K562 (cell line): ENCODE measurements around the gene ROM1. TPM values are rescaled to one million over a fixed set of nuclear protein-coding genes. Genes with fewer than 3 reads are reported as not detected.

Source experiments
- DACH1 ChIP-seq: fragments of 450-650 bp; IDR thresholded peaks from 2 replicates; pipeline ENCODE4 v1.6.1; 2018; ENCODE audit not compliant: partially characterized antibody
- MEF2A ChIP-seq: IDR thresholded peaks from 2 replicates; pipeline ENCODE4 v1.6.1; 2011; ENCODE audit warnings: low read depth, mild to moderate bottlenecking, low read length, moderate library complexity; ENCODE audit not compliant: control insufficient read depth
- NFYB ChIP-seq: IDR thresholded peaks from 2 replicates; pipeline ENCODE4 v1.6.1; 2011; ENCODE audit warnings: mild to moderate bottlenecking, moderate library complexity; ENCODE audit not compliant: insufficient read length; ENCODE audit errors: extremely low read depth
- POLR2H ChIP-seq: IDR thresholded peaks from 2 replicates; pipeline ENCODE4 v1.6.1; 2016; ENCODE audit warnings: missing genetic modification characterization, low read depth, mild to moderate bottlenecking, control low read depth, missing compliant biosample characterization, moderate library complexity
- RBBP5 ChIP-seq: fragments of 200-600 bp; sonication (generic); IDR thresholded peaks from 2 replicates; pipeline ENCODE4 v1.6.1; 2012; ENCODE audit warnings: borderline replicate concordance, mild to moderate bottlenecking, low read length, control low read depth, inconsistent platforms; ENCODE audit not compliant: insufficient read depth, poor library complexity, severe bottlenecking
- RBM39 ChIP-seq: fragments of 200-400 bp; formaldehyde crosslinking; optimal IDR thresholded peaks from 2 replicates; pipeline ENCODE3; 2018; ENCODE audit warnings: low read depth, low read length
- SMARCC2 ChIP-seq: fragments of 450-650 bp; IDR thresholded peaks from 2 replicates; pipeline ENCODE4 v1.6.1; 2017; ENCODE audit warnings: antibody characterized with exemption, moderate library complexity, mild to moderate bottlenecking, low read depth
- SRSF1 ChIP-seq: fragments of 200-400 bp; formaldehyde crosslinking; IDR thresholded peaks from 2 replicates; pipeline ENCODE4 v1.6.1; 2017; ENCODE audit warnings: mild to moderate bottlenecking, low read depth, low read length, moderate library complexity
- ZBTB8A ChIP-seq: fragments of 450-650 bp; IDR thresholded peaks from 2 replicates; pipeline ENCODE4 v1.6.1; 2018; ENCODE audit warnings: mild to moderate bottlenecking, moderate library complexity; ENCODE audit not compliant: partially characterized antibody
- ZNF232 ChIP-seq: sonication (generic); formaldehyde crosslinking; IDR thresholded peaks from 2 replicates; pipeline ENCODE4 v1.8.0; 2022; ENCODE audit warnings: mild to moderate bottlenecking, missing genetic modification reagents
- polyA plus RNA-seq, 8 experiments: library from polyadenylated mRNA; depleted of rRNA in 4 of 8; stranded (reverse) in 5 of 8; unstranded in 3 of 8; fragments of >200 nt; fragmentation: Nextera tagmentation in 2 of 8; fragmentation: Illumina TruSeq in 1 of 8; extraction: Ambion mirVana in 2 of 8; extraction: Trizol in 1 of 8; gene quantifications; 2 replicates each; pipeline versions ENCODE4 v1.2.1 to v1.2.3, GENCODE V29; 2011 to 2014; ENCODE audit warnings: inconsistent platforms in 1 of 8, missing spikeins in 1 of 8
- total RNA-seq, 7 experiments: library from RNA; depleted of rRNA in 6 of 7; stranded (reverse); fragments of >200 nt in 6 of 7; fragmentation: Illumina TruSeq in 2 of 7; extraction: Trizol in 2 of 7; gene quantifications; 2 replicates each; pipeline versions ENCODE4 v1.2.1 to v1.2.3, GENCODE V29; 2011 to 2021; ENCODE audit warnings: low replicate concordance in 1 of 7
- TF ChIP-seq, protein P1 (sequence below): fragments of 250-450 bp; sonication (Bioruptor Pico); IDR thresholded peaks from 2 replicates; pipeline ENCODE4 v1.8.0; 2022; ENCODE audit warnings: inconsistent platforms, mild to moderate bottlenecking, moderate library complexity, borderline replicate concordance
- TF ChIP-seq, protein P2 (sequence below): sonication (generic); formaldehyde crosslinking; IDR thresholded peaks from 2 replicates; pipeline ENCODE4 v1.8.0; 2022; ENCODE audit warnings: mild to moderate bottlenecking, low read depth, missing genetic modification reagents
- TF ChIP-seq, protein P3 (sequence below): fragments of 250-450 bp; sonication (Bioruptor Pico); IDR thresholded peaks from 2 replicates; pipeline ENCODE4 v1.8.0; 2021; ENCODE audit warnings: borderline replicate concordance, mild to moderate bottlenecking, moderate library complexity; ENCODE audit not compliant: poor library complexity, severe bottlenecking
- TF ChIP-seq, protein P4 (sequence below): IDR thresholded peaks from 2 replicates; pipeline ENCODE4 v1.6.1; 2012; ENCODE audit warnings: low read depth, low read length, improper control_type of control experiment, borderline replicate concordance
- TF ChIP-seq, protein P5 (sequence below): fragments of 450-650 bp; IDR thresholded peaks from 2 replicates; pipeline ENCODE4 v1.6.1; 2017; ENCODE audit warnings: antibody characterized with exemption

The ROM1 gene
- total and polyA plus RNA-seq, 9 of the 15 experiments (the other 6 are each of a cell fraction or from before 2014, with no cell fraction given), result 0.75 to 4.0 (median 2.6) TPM

DNA sequence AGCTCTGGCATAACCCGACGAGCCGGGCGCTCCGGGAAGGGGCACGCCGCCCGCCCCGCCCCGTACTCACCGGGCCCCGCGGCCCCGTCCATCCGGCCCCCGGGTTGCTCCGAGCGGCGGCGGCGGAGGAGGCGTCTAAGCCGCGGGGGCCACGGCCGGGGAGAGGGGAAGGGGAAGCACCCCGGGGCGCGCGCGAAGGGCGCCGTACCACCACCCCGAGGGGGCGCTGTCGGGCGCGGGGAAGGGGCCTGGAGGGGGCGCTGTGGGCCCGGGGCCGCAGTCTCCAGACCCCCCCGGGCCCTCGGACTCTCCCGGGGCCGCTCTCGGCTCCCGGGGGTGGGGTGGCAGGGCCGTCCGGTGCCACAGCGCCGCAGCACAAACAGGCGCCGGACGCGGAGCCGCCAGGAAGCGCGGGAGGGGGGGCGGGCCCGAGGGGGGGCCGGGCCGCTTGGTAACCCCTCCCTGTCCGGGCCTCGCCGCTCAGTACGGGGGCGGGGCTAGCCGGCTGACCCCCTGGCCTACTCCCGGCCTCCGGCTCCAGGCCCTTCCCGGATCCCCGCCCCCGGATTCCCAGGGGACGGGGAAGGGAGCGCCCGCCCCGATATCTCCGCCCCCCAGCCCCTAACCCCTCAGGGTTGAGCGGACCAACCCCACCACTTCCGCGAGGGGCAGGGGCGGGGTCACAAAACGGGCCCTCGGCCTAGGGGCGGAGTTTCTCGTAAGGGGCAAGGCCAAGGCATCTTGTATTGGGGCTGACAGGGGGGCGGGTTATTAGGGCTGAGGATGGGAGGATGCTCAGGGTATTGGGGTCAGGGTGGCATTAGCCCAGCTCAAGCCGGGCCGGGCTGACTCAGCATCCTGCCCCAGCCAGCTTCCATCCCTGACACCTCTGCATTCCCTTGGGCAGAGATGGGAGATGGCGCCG lies at the start of gene ROM1, which contains the start of gene EML3 (continued):
- TF ChIP-seq NFYB (no peak), SRSF1 (no peak), ZBTB8A (no peak), DACH1 (no peak), RBM39 (no peak), ZNF232 (no peak), SMARCC2 (no peak), MEF2A (no peak), POLR2H (tag) (no peak), RBBP5 (no peak)
- TF ChIP-seq, protein P1, sequence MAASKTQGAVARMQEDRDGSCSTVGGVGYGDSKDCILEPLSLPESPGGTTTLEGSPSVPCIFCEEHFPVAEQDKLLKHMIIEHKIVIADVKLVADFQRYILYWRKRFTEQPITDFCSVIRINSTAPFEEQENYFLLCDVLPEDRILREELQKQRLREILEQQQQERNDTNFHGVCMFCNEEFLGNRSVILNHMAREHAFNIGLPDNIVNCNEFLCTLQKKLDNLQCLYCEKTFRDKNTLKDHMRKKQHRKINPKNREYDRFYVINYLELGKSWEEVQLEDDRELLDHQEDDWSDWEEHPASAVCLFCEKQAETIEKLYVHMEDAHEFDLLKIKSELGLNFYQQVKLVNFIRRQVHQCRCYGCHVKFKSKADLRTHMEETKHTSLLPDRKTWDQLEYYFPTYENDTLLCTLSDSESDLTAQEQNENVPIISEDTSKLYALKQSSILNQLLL, result no peak
- TF ChIP-seq, protein P2, sequence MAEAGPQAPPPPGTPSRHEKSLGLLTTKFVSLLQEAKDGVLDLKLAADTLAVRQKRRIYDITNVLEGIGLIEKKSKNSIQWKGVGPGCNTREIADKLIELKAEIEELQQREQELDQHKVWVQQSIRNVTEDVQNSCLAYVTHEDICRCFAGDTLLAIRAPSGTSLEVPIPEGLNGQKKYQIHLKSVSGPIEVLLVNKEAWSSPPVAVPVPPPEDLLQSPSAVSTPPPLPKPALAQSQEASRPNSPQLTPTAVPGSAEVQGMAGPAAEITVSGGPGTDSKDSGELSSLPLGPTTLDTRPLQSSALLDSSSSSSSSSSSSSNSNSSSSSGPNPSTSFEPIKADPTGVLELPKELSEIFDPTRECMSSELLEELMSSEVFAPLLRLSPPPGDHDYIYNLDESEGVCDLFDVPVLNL, result no peak
- TF ChIP-seq, protein P3, sequence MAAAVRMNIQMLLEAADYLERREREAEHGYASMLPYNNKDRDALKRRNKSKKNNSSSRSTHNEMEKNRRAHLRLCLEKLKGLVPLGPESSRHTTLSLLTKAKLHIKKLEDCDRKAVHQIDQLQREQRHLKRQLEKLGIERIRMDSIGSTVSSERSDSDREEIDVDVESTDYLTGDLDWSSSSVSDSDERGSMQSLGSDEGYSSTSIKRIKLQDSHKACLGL (CRISPR knock-in tag), result no peak
- TF ChIP-seq, protein P4, sequence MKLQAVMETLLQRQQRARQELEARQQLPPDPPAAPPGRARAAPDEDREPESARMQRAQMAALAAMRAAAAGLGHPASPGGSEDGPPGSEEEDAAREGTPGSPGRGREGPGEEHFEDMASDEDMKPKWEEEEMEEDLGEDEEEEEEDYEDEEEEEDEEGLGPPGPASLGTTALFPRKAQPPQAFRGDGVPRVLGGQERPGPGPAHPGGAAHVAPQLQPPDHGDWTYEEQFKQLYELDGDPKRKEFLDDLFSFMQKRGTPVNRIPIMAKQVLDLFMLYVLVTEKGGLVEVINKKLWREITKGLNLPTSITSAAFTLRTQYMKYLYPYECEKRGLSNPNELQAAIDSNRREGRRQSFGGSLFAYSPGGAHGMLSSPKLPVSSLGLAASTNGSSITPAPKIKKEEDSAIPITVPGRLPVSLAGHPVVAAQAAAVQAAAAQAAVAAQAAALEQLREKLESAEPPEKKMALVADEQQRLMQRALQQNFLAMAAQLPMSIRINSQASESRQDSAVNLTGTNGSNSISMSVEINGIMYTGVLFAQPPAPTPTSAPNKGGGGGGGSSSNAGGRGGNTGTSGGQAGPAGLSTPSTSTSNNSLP, result no peak
- TF ChIP-seq, protein P5, sequence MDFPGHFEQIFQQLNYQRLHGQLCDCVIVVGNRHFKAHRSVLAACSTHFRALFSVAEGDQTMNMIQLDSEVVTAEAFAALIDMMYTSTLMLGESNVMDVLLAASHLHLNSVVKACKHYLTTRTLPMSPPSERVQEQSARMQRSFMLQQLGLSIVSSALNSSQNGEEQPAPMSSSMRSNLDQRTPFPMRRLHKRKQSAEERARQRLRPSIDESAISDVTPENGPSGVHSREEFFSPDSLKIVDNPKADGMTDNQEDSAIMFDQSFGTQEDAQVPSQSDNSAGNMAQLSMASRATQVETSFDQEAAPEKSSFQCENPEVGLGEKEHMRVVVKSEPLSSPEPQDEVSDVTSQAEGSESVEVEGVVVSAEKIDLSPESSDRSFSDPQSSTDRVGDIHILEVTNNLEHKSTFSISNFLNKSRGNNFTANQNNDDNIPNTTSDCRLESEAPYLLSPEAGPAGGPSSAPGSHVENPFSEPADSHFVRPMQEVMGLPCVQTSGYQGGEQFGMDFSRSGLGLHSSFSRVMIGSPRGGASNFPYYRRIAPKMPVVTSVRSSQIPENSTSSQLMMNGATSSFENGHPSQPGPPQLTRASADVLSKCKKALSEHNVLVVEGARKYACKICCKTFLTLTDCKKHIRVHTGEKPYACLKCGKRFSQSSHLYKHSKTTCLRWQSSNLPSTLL, result no peak
